AG04449 (cell line): ENCODE data around the gene LPP.

Experiments
- CTCF ChIA-PET: fragments of 350-600 bp; formaldehyde crosslinking; extraction: SDS; loops from one replicate; lab custom pipeline; 2021; ENCODE audit warnings: antibody characterized with exemption; lab: Yijun Ruan, JAX
- POLR2A ChIA-PET: fragments of 400-600, 350-600 bp; formaldehyde crosslinking; extraction: SDS; loops from one replicate; lab custom pipeline; 2020; ENCODE audit warnings: antibody characterized with exemption, inconsistent platforms; lab: Yijun Ruan, JAX
- DNase-seq: peaks from one replicate; pipeline ENCODE4 v3.0.0-alpha.2; 2010; ENCODE audit warnings: low read depth, low spot score
- H3K4me3 ChIP-seq: 2 replicates; pipeline ENCODE4 v1.5.1; 2011; ENCODE audit warnings: low read depth, mild to moderate bottlenecking, control low read depth, low read length
- TF ChIP-seq, protein P1 (sequence below): IDR thresholded peaks from one replicate; pipeline ENCODE4 v1.5.1; 2011; ENCODE audit warnings: mild to moderate bottlenecking, moderate library complexity, low read length, control low read depth, inconsistent platforms; ENCODE audit not compliant: insufficient read depth; ENCODE audit errors: missing control alignments

Gene LPP

GRCh38 chr3:188778091-188778852 lies 624.3 kb downstream of the LPP start:
- no peak for DNase-seq
- POLR2A ChIA-PET: no interaction called here
- no peak overlapping the region for H3K4me3 ChIP-seq
- CTCF ChIA-PET: interaction anchor here (1.7 kb wide), 1 partner anchor 10 kb away, joined by 5 read pairs; no protein-coding TSS in a partner anchor
- TF ChIP-seq, protein P1, sequence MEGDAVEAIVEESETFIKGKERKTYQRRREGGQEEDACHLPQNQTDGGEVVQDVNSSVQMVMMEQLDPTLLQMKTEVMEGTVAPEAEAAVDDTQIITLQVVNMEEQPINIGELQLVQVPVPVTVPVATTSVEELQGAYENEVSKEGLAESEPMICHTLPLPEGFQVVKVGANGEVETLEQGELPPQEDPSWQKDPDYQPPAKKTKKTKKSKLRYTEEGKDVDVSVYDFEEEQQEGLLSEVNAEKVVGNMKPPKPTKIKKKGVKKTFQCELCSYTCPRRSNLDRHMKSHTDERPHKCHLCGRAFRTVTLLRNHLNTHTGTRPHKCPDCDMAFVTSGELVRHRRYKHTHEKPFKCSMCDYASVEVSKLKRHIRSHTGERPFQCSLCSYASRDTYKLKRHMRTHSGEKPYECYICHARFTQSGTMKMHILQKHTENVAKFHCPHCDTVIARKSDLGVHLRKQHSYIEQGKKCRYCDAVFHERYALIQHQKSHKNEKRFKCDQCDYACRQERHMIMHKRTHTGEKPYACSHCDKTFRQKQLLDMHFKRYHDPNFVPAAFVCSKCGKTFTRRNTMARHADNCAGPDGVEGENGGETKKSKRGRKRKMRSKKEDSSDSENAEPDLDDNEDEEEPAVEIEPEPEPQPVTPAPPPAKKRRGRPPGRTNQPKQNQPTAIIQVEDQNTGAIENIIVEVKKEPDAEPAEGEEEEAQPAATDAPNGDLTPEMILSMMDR: no peak

DNA sequence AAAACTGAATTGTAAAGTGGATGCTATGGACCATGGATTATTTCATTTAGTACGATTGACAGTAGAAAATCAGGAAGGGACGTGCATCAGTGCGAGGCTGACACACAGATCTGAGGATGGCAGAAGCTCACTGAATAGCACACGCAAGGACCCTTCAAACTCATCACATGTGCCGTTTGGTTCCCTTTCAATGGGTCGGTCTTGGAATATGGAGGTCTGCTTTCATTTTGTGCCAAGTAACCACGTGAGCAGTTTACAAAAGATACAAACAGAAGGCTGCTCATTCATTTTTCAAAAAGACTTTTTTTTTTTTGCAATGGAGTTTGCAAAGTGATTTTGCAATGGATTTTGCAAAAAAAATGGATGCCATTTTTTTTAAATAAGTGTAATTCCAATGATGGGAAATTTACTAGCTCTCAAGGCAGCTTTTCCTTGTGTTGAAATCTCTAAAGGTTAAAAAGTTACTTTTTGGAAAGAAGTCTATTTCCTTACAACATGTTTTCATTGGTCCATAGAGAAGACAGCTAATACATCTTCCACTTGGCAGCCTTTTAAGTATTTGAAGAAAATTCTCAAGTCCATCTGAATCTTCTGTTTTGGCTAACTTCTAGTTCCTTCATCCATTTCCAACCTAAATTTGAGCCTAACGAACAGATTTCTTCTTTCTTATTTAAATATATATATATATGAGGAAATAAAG lies 625.5 kb downstream of the LPP start:
- TF ChIP-seq, protein P1: no peak
- POLR2A ChIA-PET: no interaction called here
- H3K4me3 ChIP-seq: no peak overlapping the region
- CTCF ChIA-PET: interaction anchor here (1.7 to 1.8 kb wide), 2 partner anchors 9 to 176 kb away, joined by 5 to 7 read pairs; no protein-coding TSS in a partner anchor
- DNase-seq: no peak

DNA sequence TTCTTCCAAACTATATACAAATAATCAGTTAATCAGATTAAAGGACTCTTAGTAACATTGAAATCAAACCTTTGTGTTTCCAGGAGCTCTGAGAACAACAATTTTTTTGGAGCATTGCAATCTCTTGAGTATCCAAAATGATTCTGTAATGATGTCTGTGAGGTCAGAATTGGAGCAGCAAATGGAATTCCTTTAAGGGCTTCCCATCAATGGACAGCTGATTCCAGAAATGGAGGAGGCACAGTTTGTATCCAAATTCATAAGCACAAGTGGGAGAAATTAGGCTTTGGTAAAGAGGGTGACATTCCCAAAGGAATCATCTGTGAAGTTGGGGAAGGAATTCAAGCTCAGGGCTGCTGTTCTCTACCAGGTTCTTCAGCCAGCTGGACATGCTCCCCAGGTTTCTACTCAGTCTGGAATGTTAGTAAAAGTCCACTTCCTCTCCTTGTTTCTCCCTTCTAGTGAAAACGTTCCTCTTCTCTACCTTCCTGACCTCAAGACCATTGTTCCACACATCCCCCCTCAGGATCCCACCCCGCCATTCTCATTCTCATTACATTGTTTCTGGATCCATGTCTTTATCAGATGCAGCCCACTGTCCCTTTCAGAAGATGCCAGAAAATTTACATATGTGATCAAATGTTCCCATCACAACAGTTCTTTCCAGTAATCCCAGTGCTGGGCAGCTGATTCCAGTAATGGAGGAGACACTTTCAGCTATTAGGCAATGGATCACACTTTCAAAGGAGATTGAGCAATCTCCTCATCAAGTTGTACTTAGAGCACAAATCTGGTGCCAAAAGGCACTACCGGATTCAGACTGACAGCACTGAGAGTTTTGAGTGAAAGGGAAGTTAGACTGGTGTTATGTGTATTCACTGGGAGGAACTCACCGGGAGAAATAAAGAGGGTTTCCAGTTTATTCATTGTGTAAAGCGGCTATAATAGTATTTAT lies 626.5 kb downstream of the LPP start:
- ChIA-PET POLR2A (no interaction called here), CTCF (interaction anchor here (1.8 kb wide), 1 partner anchor 175 kb away, joined by 7 read pairs; no protein-coding TSS in a partner anchor)
- TF ChIP-seq, protein P1: no peak
- no peak overlapping the region for H3K4me3 ChIP-seq
- no peak for DNase-seq

- POLR2A ChIA-PET: no interaction called here
- no peak overlapping the region for H3K4me3 ChIP-seq
- TF ChIP-seq, protein P1: no peak
- CTCF ChIA-PET: interaction anchor here (0.6 kb wide), 1 partner anchor 170 kb away, joined by 3 read pairs; no protein-coding TSS in a partner anchor
- DNase-seq: no peak
Observed at GRCh38 chr3:188782613-188783124, 628.7 kb downstream of the LPP start.

DNA sequence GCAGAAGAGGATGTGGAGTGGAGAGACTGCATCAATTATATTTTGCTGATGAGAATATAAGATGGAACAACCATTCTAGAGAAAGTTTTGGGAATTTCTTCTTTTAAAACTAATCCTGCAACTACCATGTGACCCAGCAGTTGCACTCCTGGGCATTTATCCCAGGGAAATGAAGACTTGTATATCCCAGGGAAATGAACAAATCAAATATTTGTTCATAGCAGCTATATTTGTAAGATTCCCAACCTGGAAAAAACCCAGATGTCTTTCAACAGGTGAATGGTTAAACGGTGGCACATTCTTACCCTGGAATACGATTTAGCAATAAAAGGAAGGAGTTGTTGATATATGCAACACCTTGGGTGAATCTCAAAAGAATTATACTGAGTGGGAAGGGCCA lies 632.5 kb downstream of the LPP start:
- DNase-seq: no peak
- TF ChIP-seq, protein P1: no peak
- ChIA-PET POLR2A (no interaction called here), CTCF (no interaction called here)
- no peak overlapping the region for H3K4me3 ChIP-seq
